Measurements from ENCODE around the gene GLRA3. TPM values are rescaled to one million over a fixed set of nuclear protein-coding genes. Genes with fewer than 3 reads are reported as not detected.
"Not testable (repeated sequence)": the region's sequence is repeated elsewhere in the genome, so short reads cannot be mapped to it uniquely, and the experiment has no call there.

GLRA3 gene
- total RNA-seq, 1 donor from 2014 or later: not detected

- intact Hi-C loops (cut with micrococcal nuclease): no loop called here
- Histone ChIP-seq H3K27me3 (ENCODE audit: low read depth) (no peaks in the 10 kb centered on the region), H3K4me1 (no peaks in the 10 kb centered on the region), H3K27ac (replicated peaks) (no peak overlapping the region), H3K36me3 (no peaks in the 10 kb centered on the region), H3K9me3 (replicated peaks) (no peaks in the 10 kb centered on the region), H3K4me3 (no peak overlapping the region)
- DNase-seq: no peak
- no peak for TF ChIP-seq CTCF (IDR thresholded peaks at IDR 0.05; ENCODE audit: borderline replicate concordance)
Observed at GRCh38 chr4:174697896-174698295, 131.2 kb downstream of the GLRA3 start.

- TF ChIP-seq CTCF (IDR thresholded peaks at IDR 0.05; ENCODE audit: borderline replicate concordance): no peak
- Histone ChIP-seq H3K27me3 (ENCODE audit: low read depth) (no peaks in the 10 kb centered on the region), H3K27ac (replicated peaks) (peak overlapping the region; percentile 52), H3K4me1 (no peaks in the 10 kb centered on the region), H3K36me3 (no peaks in the 10 kb centered on the region), H3K9me3 (replicated peaks) (no peaks in the 10 kb centered on the region), H3K4me3 (no peak overlapping the region)
- intact Hi-C loops (cut with micrococcal nuclease): no loop called here
- DNase-seq: no peak
Observed at GRCh38 chr4:174697202-174697601, 131.8 kb downstream of the GLRA3 start.

- intact Hi-C loops (cut with micrococcal nuclease): no loop called here
- H3K27ac ChIP-seq (replicated peaks): peak overlapping the region; percentile 52
Observed at GRCh38 chr4:174696657-174697056, 132.4 kb downstream of the GLRA3 start.

GRCh38 chr4:174691876-174692275 lies 137.2 kb downstream of the GLRA3 start:
- intact Hi-C loops (cut with micrococcal nuclease); H3K27me3 ChIP-seq (ENCODE audit: low read depth); H3K4me3 ChIP-seq; H3K36me3 ChIP-seq; DNase-seq; H3K4me1 ChIP-seq; H3K27ac ChIP-seq (replicated peaks): not testable (repeated sequence)
- H3K9me3 ChIP-seq (replicated peaks): peaks cover 24% of the 10 kb centered on the region

More at GRCh38 chr4:174696657-174697056, 132.4 kb downstream of the GLRA3 start:
- no peaks in the 10 kb centered on the region for H3K9me3 ChIP-seq (replicated peaks)
- no peak overlapping the region for H3K4me3 ChIP-seq
- H3K36me3 ChIP-seq: no peaks in the 10 kb centered on the region
- no peaks in the 10 kb centered on the region for H3K27me3 ChIP-seq (ENCODE audit: low read depth)
- DNase-seq: no peak
- TF ChIP-seq CTCF (IDR thresholded peaks at IDR 0.05; ENCODE audit: borderline replicate concordance): no peak
- no peaks in the 10 kb centered on the region for H3K4me1 ChIP-seq

- no peak for TF ChIP-seq CTCF (IDR thresholded peaks at IDR 0.05; ENCODE audit: borderline replicate concordance)
- Histone ChIP-seq H3K9me3 (replicated peaks) (peaks cover 24% of the 10 kb centered on the region), H3K27ac (replicated peaks) (no peak overlapping the region), H3K4me1 (no peaks in the 10 kb centered on the region), H3K36me3 (no peaks in the 10 kb centered on the region), H3K27me3 (ENCODE audit: low read depth) (no peaks in the 10 kb centered on the region), H3K4me3 (no peak overlapping the region)
- DNase-seq: no peak
- intact Hi-C loops (cut with micrococcal nuclease): no loop called here
Observed at GRCh38 chr4:174690665-174691064, 138.4 kb downstream of the GLRA3 start.

- H3K36me3 ChIP-seq: no peaks in the 10 kb centered on the region
- TF ChIP-seq CTCF (IDR thresholded peaks at IDR 0.05; ENCODE audit: borderline replicate concordance): no peak
Observed at GRCh38 chr4:174689618-174690017, 139.4 kb downstream of the GLRA3 start.

More at GRCh38 chr4:174689618-174690017, 139.4 kb downstream of the GLRA3 start:
- Histone ChIP-seq H3K27ac (replicated peaks) (no peak overlapping the region), H3K4me1 (no peaks in the 10 kb centered on the region), H3K4me3 (no peak overlapping the region), H3K27me3 (ENCODE audit: low read depth) (no peaks in the 10 kb centered on the region), H3K9me3 (replicated peaks) (peaks cover 24% of the 10 kb centered on the region)
- no peak for DNase-seq
- intact Hi-C loops (cut with micrococcal nuclease): no loop called here
